HCT116 (cell line): ENCODE measurements around the gene BCL6. TPM values are rescaled to one million over a fixed set of nuclear protein-coding genes. Genes with fewer than 3 reads are reported as not detected.

Source experiments
- ATAC-seq: fragments of 200-7000 bp; cut with Tn5 transposase; 2 replicates; pipeline ENCODE4 v1.9.1; 2020; ENCODE audit warnings: mild to moderate bottlenecking, moderate library complexity
- BruUV-seq: library from RNA; stranded (reverse); fragments of 400-500 nt; replicated peaks from 2 replicates; lab custom pipeline; 2021; lab: Mats Ljungman, UMichigan
- CTCF ChIA-PET: fragments of 300-600 bp; sonication (Branson Sonifier 250); formaldehyde crosslinking; loops from one replicate; lab custom pipeline; 2021; ENCODE audit warnings: antibody characterized with exemption; lab: Charles Lee
- POLR2A ChIA-PET: fragments of 300-600, 350-600 bp; sonication (Branson Sonifier 250); formaldehyde crosslinking; loops from one replicate; lab custom pipeline; 2021; ENCODE audit warnings: antibody characterized with exemption; lab: Charles Lee
- RAD21 ChIA-PET, 2 experiments: fragments of 300-600 bp; sonication (Branson Sonifier 250); formaldehyde crosslinking; loops; one replicate each; lab custom pipeline; 2023; ENCODE audit warnings: low total read pairs in 2 of 2; ENCODE audit not compliant: uncharacterized antibody in 2 of 2, unreplicated experiment in 2 of 2, low non-redundant PET in 1 of 2; lab: Charles Lee
- DNase-seq: peaks from one replicate; pipeline ENCODE4 v3.0.0-alpha.2; 2010; ENCODE audit warnings: low read depth, low spot score
- H2AFZ ChIP-seq: fragments of 200-600 bp; shearing (Covaris generic), sonication (generic); 2 replicates; pipeline ENCODE4 v1.6.1; 2017; ENCODE audit warnings: low read depth, mixed run types, mixed read lengths, antibody characterized with exemption, low read length; ENCODE audit not compliant: poor library complexity, severe bottlenecking
- H3K27ac ChIP-seq: 2 replicates; pipeline ENCODE4 v1.5.1; 2012; ENCODE audit warnings: low read depth, low read length
- H3K27me3 ChIP-seq: fragments of 200-600 bp; sonication (generic); 2 replicates; pipeline ENCODE4 v1.6.1; 2016; ENCODE audit warnings: mixed run types, low read length, mixed read lengths; ENCODE audit not compliant: insufficient read depth
- H3K36me3 ChIP-seq, 2 experiments: fragments of 200-500 bp in 1 of 2; fragments of 200-600 bp in 1 of 2; sonication (Bioruptor generic) in 1 of 2; sonication (generic) in 1 of 2; 2 replicates each; pipeline versions ENCODE4 v1.5.1 to v1.6.1; 2014 to 2016; ENCODE audit warnings: low read length in 2 of 2, inconsistent platforms in 1 of 2, mixed read lengths in 1 of 2, mixed run types in 1 of 2; ENCODE audit not compliant: insufficient read depth in 2 of 2, control insufficient read depth in 1 of 2
- H3K4me1 ChIP-seq, 2 experiments: fragments of 200-600 bp in 1 of 2; sonication (generic) in 1 of 2; 2 replicates each; pipeline versions ENCODE4 v1.5.1 to v1.6.1; 2012 to 2017; ENCODE audit warnings: low read length in 2 of 2, inconsistent platforms in 1 of 2, mild to moderate bottlenecking in 1 of 2, mixed read lengths in 1 of 2, mixed run types in 1 of 2, moderate library complexity in 1 of 2; ENCODE audit not compliant: insufficient read depth in 2 of 2, control insufficient read depth in 1 of 2
- H3K4me2 ChIP-seq: fragments of 200-600 bp; sonication (generic); 2 replicates; pipeline ENCODE4 v1.6.1; 2017; ENCODE audit warnings: mixed run types, low read length, mixed read lengths
- H3K4me3 ChIP-seq, 2 experiments: fragments of 200-600 bp in 1 of 2; sonication (generic) in 1 of 2; replicated peaks in 1 of 2; 2 replicates each; pipeline ENCODE4 v1.5.1; 2011 to 2016; ENCODE audit warnings: low read length in 2 of 2, control low read depth in 1 of 2, low read depth in 1 of 2, mild to moderate bottlenecking in 1 of 2, mixed read lengths in 1 of 2, mixed run types in 1 of 2
- H3K79me2 ChIP-seq: fragments of 200-600 bp; sonication (generic); 2 replicates; pipeline ENCODE4 v1.6.1; 2017; ENCODE audit warnings: mild to moderate bottlenecking, mixed run types, low read length, moderate library complexity, mixed read lengths; ENCODE audit not compliant: insufficient read depth
- H3K9ac ChIP-seq: fragments of 200-600 bp; sonication (generic); 2 replicates; pipeline ENCODE4 v1.6.1; 2016; ENCODE audit warnings: low read length, mixed read lengths
- H3K9me2 ChIP-seq: fragments of 200-600 bp; sonication (generic), shearing (Covaris generic); 2 replicates; pipeline ENCODE4 v1.6.1; 2017; ENCODE audit warnings: mixed run types, mild to moderate bottlenecking, moderate library complexity; ENCODE audit not compliant: insufficient read depth
- H3K9me3 ChIP-seq, 2 experiments: fragments of 200-500 bp in 1 of 2; fragments of 200-600 bp in 1 of 2; sonication (Bioruptor generic) in 1 of 2; sonication (generic) in 1 of 2; 2 replicates each; pipeline ENCODE4 v1.6.1; 2014 to 2017; ENCODE audit warnings: low read length in 2 of 2, mixed read lengths in 2 of 2, inconsistent platforms in 1 of 2, low read depth in 1 of 2, mild to moderate bottlenecking in 1 of 2, mixed run types in 1 of 2, moderate library complexity in 1 of 2; ENCODE audit not compliant: control insufficient read depth in 1 of 2, insufficient read depth in 1 of 2
- H4K20me1 ChIP-seq: fragments of 200-600 bp; sonication (generic), shearing (Covaris generic); 2 replicates; pipeline ENCODE4 v1.6.1; 2017; ENCODE audit warnings: mixed run types, mild to moderate bottlenecking, moderate library complexity; ENCODE audit not compliant: insufficient read depth
- CBX3 ChIP-seq: IDR thresholded peaks from 2 replicates; pipeline ENCODE4 v1.6.1; 2012; ENCODE audit warnings: low read depth
- CEBPB ChIP-seq: IDR thresholded peaks from 2 replicates; pipeline ENCODE4 v1.6.1; 2012; ENCODE audit warnings: low read depth
- EZH2 ChIP-seq: fragments of 200-600 bp; sonication (generic); IDR thresholded peaks from 2 replicates; pipeline ENCODE4 v1.6.1; 2017; ENCODE audit warnings: antibody characterized with exemption, mixed run types
- EZH2phosphoT487 ChIP-seq: fragments of 200-600 bp; IDR thresholded peaks from 2 replicates; pipeline ENCODE4 v1.6.1; 2018; ENCODE audit warnings: antibody characterized with exemption, borderline replicate concordance
- FOSL1 ChIP-seq: IDR thresholded peaks from 2 replicates; pipeline ENCODE4 v1.6.1; 2012; ENCODE audit warnings: low read depth
- JUND ChIP-seq: IDR thresholded peaks from 2 replicates; pipeline ENCODE4 v1.6.1; 2012
- POLR2A ChIP-seq: IDR thresholded peaks from 2 replicates; pipeline ENCODE4 v1.7.0; 2011; ENCODE audit warnings: borderline replicate concordance; ENCODE audit not compliant: insufficient read depth, insufficient read length; ENCODE audit errors: extremely low read depth
- RAD21 ChIP-seq: IDR thresholded peaks from 2 replicates; pipeline ENCODE4 v1.6.1; 2012; ENCODE audit warnings: low read depth, mild to moderate bottlenecking
- SIN3A ChIP-seq: IDR thresholded peaks from 2 replicates; pipeline ENCODE4 v1.6.1; 2012; ENCODE audit warnings: low read depth
- TCF7L2 ChIP-seq: IDR thresholded peaks from 2 replicates; pipeline ENCODE4 v1.7.0; 2011; ENCODE audit warnings: borderline replicate concordance, inconsistent platforms; ENCODE audit not compliant: insufficient read depth, insufficient read length; ENCODE audit errors: extremely low read depth
- YY1 ChIP-seq: IDR thresholded peaks from 2 replicates; pipeline ENCODE4 v1.6.1; 2011; ENCODE audit warnings: low read length, low read depth, moderate library complexity, mild to moderate bottlenecking; ENCODE audit not compliant: insufficient replicate concordance; ENCODE audit errors: extremely low read depth
- ZBTB33 ChIP-seq: IDR thresholded peaks from 2 replicates; pipeline ENCODE4 v1.6.1; 2011; ENCODE audit warnings: mild to moderate bottlenecking, low read length, moderate library complexity; ENCODE audit not compliant: insufficient replicate concordance; ENCODE audit errors: extremely low read depth
- ZNF274 ChIP-seq: fragments of 200-500 bp; sonication (Bioruptor generic); IDR thresholded peaks from 2 replicates; pipeline ENCODE4 v1.6.1; 2014; ENCODE audit warnings: mild to moderate bottlenecking, low read depth, low read length, inconsistent platforms
- intact Hi-C: fragments of 100-400 bp; cut with micrococcal nuclease; formaldehyde crosslinking; loops from 2 replicates; pipeline ENCODE4 v1.10.0; 2022
- total RNA-seq: library from RNA; stranded (reverse); gene quantifications from one replicate; pipeline ENCODE4 v1.2.1, GENCODE V29; 2021; ENCODE audit not compliant: unreplicated experiment
- TF ChIP-seq, protein P1 (sequence below), 3 experiments: fragments of 200-600 bp in 1 of 3; sonication (generic) in 1 of 3; IDR thresholded peaks in 2 of 3; conservative IDR thresholded peaks in 1 of 3; 2 replicates each; pipeline ENCODE4 v1.5.1; 2012 to 2017; ENCODE audit warnings: low read depth in 2 of 3, low read length in 2 of 3, antibody characterized with exemption in 1 of 3, borderline replicate concordance in 1 of 3, control low read depth in 1 of 3, mild to moderate bottlenecking in 1 of 3, mixed read lengths in 1 of 3, mixed run types in 1 of 3, moderate library complexity in 1 of 3; ENCODE audit not compliant: insufficient read depth in 1 of 3

The BCL6 gene
- total RNA-seq, 1 experiment from 2014 or later, result 17.5 TPM

DNA sequence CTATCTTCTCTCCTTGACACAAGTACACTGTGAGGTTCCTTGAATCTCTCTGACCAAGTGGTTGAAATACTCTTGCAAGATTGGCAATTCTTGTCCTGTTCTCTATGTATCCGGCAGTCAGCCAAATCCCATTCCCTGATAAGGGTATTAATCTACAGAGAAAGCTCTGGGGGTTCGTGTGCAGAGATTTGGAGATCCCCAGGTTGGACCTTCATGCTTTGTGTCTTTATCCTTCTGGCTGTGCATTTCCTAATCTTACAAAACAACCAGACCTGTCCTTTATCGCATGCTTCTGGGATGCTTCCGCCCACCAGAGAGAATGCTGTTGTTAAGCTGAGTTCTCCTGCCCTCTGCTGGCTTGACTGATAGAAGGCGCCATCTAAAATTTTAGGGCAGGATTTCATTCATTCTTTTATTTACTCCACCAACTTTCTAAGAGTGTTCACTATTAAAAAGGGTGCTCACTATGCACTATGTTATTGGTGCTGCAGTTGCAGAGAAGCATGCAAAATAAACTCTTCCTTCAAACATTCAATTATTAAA lies 66.5 kb downstream of the BCL6 start (continued):
- TF ChIP-seq JUND (no peak), EZH2phosphoT487 (no peak), ZNF274 (no peak)

- intact Hi-C loops, result loop anchor here (10.0 kb wide), 1 partner anchor 563 kb away; no protein-coding TSS in a partner anchor
- CTCF ChIA-PET, result interaction anchor here (1.5 to 9.6 kb wide), 4 partner anchors 31 to 828 kb away, joined by 5 to 472 read pairs (median 47); no protein-coding TSS in a partner anchor
- POLR2A ChIA-PET, result no interaction called here
Observed at GRCh38 chr3:187677604-187678003, 67.7 kb downstream of the BCL6 start.

More at GRCh38 chr3:187677604-187678003, 67.7 kb downstream of the BCL6 start:
- Histone ChIP-seq H3K36me3 (no peaks in the 10 kb centered on the region), H3K4me3 (no peak overlapping the region), H3K27me3 (peaks cover 33% of the 10 kb centered on the region), H3K79me2 (no peaks in the 10 kb centered on the region), H3K27ac (no peak overlapping the region), H3K4me2 (no peak overlapping the region), H3K4me1 (no peaks in the 10 kb centered on the region), H3K9me3 (no peaks in the 10 kb centered on the region), H3K9me2 (no peaks in the 10 kb centered on the region), H3K9ac (no peak overlapping the region), H4K20me1 (no peaks in the 10 kb centered on the region), H2AFZ (no peak overlapping the region)
- BruUV-seq, result no TSS peak
- ATAC-seq, result no peak
- TF ChIP-seq EZH2phosphoT487 (no peak), TCF7L2 (no peak), CEBPB (no peak), ZBTB33 (no peak), POLR2A (no peak), CBX3 (no peak), YY1 (no peak), ZNF274 (no peak), EZH2 (no peak), RAD21 (no peak), FOSL1 (no peak), SIN3A (no peak)
- TF ChIP-seq, protein P1, sequence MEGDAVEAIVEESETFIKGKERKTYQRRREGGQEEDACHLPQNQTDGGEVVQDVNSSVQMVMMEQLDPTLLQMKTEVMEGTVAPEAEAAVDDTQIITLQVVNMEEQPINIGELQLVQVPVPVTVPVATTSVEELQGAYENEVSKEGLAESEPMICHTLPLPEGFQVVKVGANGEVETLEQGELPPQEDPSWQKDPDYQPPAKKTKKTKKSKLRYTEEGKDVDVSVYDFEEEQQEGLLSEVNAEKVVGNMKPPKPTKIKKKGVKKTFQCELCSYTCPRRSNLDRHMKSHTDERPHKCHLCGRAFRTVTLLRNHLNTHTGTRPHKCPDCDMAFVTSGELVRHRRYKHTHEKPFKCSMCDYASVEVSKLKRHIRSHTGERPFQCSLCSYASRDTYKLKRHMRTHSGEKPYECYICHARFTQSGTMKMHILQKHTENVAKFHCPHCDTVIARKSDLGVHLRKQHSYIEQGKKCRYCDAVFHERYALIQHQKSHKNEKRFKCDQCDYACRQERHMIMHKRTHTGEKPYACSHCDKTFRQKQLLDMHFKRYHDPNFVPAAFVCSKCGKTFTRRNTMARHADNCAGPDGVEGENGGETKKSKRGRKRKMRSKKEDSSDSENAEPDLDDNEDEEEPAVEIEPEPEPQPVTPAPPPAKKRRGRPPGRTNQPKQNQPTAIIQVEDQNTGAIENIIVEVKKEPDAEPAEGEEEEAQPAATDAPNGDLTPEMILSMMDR (IDR thresholded peaks at IDR 0.05 in 2 of 3, conservative IDR thresholded peaks at IDR 0.05 in 1 of 3; ENCODE audit: borderline replicate concordance in 1 of 3, insufficient read depth in 1 of 3, low read depth in 2 of 3, low read length in 2 of 3), result no peak
- no peak for DNase-seq
- RAD21 ChIA-PET, result no interaction called here
